ENCODE measurements around the gene COMMD8. TPM values are rescaled to one million over a fixed set of nuclear protein-coding genes. Genes with fewer than 3 reads are reported as not detected.

Gene COMMD8
- total RNA-seq: 19.3 and 19.5 TPM in 2 replicates

DNA sequence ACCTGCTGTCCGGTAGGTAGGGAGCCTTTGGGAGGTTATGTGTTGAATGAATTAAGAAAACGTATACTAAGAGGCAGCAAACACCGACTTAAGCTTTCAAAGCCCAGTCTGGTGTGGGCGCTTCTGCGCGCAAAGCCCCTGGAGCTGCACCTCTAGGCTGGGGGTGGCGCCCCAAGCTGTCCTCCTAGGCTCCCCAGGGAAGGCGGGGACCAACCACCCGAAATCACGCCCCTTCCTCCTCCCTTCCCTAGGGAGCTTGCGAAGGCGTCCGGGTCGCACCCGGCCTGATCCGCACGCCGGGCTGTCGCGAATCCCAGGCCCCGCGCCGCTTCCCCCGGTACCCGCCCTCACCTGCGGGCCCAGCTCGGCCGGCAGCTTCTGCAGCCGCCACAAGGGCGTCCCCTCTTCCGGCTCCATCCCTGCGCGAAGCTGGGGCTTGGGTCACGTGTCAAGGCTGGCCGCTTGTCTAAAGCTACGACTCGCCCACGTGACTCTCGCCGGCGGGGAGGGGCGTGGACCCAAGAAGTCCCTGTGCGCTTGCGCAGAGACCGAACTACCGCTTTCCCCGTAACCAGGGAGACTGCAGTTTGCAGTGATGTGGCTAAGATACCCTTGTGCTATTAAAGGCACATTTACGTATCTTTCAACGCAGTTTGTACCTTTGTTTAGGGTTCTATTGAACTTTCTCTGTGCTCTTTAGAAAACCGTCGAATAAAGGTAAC lies at the start of gene COMMD8:
Gene COMMD8 (minus strand): TSS at position 468 of the 722 bp plus-strand sequence. CDS start 51 bp downstream, at position 417.

DNA sequence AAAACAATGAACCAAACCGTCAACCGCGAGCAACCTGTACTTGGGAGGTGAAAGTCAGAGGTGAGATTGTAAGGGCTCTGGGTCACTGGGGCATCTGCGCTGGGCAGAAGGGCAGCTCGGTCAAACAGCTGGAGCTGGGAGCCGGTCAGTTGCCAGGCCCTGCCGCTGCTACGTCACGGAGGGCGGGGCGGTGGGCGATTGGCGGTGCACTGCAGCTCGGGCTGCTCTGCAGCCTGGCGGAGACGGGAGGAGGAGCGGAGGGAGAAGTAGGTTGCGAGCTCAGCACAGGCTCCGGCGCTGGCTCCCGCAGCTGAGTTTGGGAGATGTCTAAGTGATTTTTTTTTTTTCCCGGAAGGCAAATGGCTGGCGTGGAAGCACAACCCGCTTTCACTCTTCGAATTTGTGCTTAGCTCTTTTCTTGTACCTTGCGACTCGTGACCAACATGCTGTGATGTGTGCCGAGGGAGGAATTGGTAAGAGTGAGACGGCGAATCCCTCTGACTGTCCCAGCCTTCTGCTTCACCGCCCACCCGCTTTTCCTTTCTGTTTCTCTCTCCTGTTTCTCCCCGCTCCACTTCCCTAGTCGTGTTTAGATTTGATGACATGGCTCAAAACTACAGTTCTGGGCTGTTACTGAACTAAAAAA lies 21.7 kb upstream of the COMMD8 start, which contains the start of gene ATP10D:
Gene ATP10D (plus strand): TSS at position 229 of the 646 bp plus-strand sequence. CDS start 27,266 bp downstream, outside the sequence.

Other genes starting within 250 kb of the COMMD8 start
- 21.3 and 29.5 TPM in 2 replicates for gene ATP10D, start 21.6 kb upstream of the COMMD8 start, total RNA-seq

Data from smooth muscle cell of bladder (primary cell).